ENCODE data around the gene HIPK4.

- no peak for TF ChIP-seq CTCF (IDR thresholded peaks at IDR 0.05)
- no peak for TF ChIP-seq POLR2A (IDR thresholded peaks at IDR 0.05)
Observed at GRCh38 chr19:40337594-40337993, 52.4 kb downstream of the HIPK4 start.

Data from right lobe of liver (tissue), 4 donors.